ENCODE data around the gene IL17A.
"Not testable (repeated sequence)": the region's sequence is repeated elsewhere in the genome, so short reads cannot be mapped to it uniquely, and the experiment has no call there.

The IL17A gene

DNA sequence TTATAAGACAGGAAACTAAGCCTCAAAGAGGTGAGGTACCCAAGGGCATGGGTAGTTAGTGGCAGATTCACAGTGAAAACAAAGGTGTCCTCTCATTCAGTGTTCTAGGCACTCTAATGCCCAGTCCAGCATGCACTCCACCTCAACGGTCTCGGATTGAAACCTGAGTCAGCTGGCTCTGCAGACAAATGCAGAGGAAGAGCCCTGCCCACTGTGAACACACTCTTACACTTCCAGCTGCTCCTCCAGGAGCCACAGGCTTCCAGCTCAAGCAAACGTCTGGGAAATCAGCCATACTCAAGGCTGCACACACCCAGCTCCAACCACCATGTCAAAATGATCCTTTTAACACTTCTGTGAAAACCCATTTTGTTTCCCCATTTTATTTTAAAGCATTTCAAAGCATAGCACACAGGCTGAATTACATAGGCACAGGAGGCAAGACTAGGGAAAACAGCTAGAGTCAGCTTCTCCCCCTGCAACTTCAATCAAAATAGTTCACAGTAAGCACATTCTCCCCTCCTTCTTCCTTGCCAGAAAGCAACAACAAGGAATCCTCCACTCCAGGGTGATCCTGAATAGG lies 3.0 kb upstream of the IL17A start:
- DNase-seq (ENCODE audit: insufficient read length, low spot score): no peak
- no peak for FAIRE-seq
- TF ChIP-seq, protein P1, sequence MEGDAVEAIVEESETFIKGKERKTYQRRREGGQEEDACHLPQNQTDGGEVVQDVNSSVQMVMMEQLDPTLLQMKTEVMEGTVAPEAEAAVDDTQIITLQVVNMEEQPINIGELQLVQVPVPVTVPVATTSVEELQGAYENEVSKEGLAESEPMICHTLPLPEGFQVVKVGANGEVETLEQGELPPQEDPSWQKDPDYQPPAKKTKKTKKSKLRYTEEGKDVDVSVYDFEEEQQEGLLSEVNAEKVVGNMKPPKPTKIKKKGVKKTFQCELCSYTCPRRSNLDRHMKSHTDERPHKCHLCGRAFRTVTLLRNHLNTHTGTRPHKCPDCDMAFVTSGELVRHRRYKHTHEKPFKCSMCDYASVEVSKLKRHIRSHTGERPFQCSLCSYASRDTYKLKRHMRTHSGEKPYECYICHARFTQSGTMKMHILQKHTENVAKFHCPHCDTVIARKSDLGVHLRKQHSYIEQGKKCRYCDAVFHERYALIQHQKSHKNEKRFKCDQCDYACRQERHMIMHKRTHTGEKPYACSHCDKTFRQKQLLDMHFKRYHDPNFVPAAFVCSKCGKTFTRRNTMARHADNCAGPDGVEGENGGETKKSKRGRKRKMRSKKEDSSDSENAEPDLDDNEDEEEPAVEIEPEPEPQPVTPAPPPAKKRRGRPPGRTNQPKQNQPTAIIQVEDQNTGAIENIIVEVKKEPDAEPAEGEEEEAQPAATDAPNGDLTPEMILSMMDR (IDR thresholded peaks at IDR 0.05; ENCODE audit: insufficient read depth, missing control alignments): no peak

DNA sequence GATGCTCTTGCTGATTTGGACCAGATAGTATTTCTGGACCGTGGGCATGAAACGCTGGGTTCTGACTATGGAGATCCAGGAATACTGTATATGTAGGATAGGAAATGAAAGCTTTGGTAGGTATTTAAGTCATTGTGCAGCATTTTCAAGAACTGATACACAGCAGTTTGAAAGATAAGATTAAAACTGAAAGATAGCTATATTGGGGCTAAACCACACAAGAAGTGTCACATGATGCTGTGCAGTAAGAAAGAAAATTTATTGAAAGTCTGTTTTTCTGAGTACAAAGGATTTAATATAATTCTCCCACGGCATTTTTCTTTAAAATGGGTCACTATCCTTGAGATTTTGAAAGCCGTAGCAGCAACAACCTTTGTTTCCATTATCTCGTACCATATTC lies 305 bp downstream of the IL17A start:
- TF ChIP-seq, protein P1 (IDR thresholded peaks at IDR 0.05; ENCODE audit: insufficient read depth, missing control alignments): no peak
- DNase-seq (ENCODE audit: insufficient read length, low spot score): no peak
- no peak for FAIRE-seq

- TF ChIP-seq, protein P1 (IDR thresholded peaks at IDR 0.05; ENCODE audit: insufficient read depth, missing control alignments): no peak
- FAIRE-seq: no peak
- no peak for DNase-seq (ENCODE audit: insufficient read length, low spot score)
These were observed 923 bp downstream of the IL17A start for GRCh38 chr6:52187098-52187497.

GRCh38 chr6:52189974-52190373 lies 3.8 kb downstream of the IL17A start:
- no peak for FAIRE-seq
- no peak for DNase-seq (ENCODE audit: insufficient read length, low spot score)
- TF ChIP-seq, protein P1 (IDR thresholded peaks at IDR 0.05; ENCODE audit: insufficient read depth, missing control alignments): no peak

DNA sequence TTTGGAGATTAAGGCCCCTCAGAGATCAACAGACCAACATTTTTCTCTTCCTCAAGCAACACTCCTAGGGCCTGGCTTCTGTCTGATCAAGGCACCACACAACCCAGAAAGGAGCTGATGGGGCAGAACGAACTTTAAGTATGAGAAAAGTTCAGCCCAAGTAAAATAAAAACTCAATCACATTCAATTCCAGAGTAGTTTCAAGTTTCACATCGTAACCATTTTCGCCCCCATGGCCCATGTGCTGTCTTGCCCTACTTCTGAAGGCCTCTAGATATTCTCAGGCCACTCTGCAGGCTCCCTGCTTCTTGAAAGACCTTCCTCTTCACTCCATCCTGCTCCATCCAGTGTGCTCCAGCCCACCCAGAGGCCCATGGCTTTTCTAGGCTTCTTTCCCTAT lies 4.2 kb downstream of the IL17A start:
- no peak for DNase-seq (ENCODE audit: insufficient read length, low spot score)
- no peak for FAIRE-seq
- TF ChIP-seq, protein P1 (IDR thresholded peaks at IDR 0.05; ENCODE audit: insufficient read depth, missing control alignments): no peak

GRCh38 chr6:52191824-52192223 lies 5.6 kb downstream of the IL17A start:
- DNase-seq (ENCODE audit: insufficient read length, low spot score): no peak
- TF ChIP-seq, protein P1 (IDR thresholded peaks at IDR 0.05; ENCODE audit: insufficient read depth, missing control alignments): no peak
- FAIRE-seq: no peak

GRCh38 chr6:52195886-52196285 lies 9.7 kb downstream of the IL17A start:
- no peak for DNase-seq (ENCODE audit: insufficient read length, low spot score)
- no peak for FAIRE-seq
- TF ChIP-seq, protein P1 (IDR thresholded peaks at IDR 0.05; ENCODE audit: insufficient read depth, missing control alignments): no peak

DNA sequence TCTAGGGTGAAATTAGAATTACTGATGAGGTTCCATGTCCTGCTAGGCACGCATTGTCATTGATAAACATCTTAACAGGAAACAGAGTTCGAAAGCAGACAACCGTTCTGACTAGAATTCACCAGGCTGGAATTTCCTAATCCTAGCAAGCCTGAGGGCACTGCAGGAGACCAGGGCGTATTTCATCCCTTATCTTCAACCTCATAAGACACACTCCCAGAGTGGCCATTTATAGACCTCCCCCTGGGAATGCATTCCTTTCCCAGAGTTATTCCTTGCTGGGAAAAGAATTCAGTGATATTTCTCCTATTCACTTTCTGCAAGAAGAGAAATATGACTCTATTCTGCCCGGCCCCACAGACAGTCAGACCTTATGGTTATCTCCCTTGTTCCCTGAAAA lies 13.9 kb downstream of the IL17A start:
- FAIRE-seq; DNase-seq (ENCODE audit: insufficient read length, low spot score): not testable (repeated sequence)
